HEK293 (cell line): ENCODE results near the gene ANKRD22.

Source experiments
- CTCF ChIA-PET: fragments of 350-600 bp; formaldehyde crosslinking; extraction: SDS; loops from one replicate; lab custom pipeline; 2021; ENCODE audit warnings: antibody characterized with exemption; lab: Yijun Ruan, JAX
- POLR2A ChIA-PET: fragments of 300-600 bp; formaldehyde crosslinking; extraction: SDS; loops from one replicate; lab custom pipeline; 2020; ENCODE audit warnings: antibody characterized with exemption, inconsistent platforms; lab: Yijun Ruan, JAX
- H3K27ac ChIP-seq: fragments of 200-500 bp; sonication (Bioruptor generic); 2 replicates; pipeline ENCODE4 v1.5.1; 2014; ENCODE audit warnings: low read depth, low read length, control low read depth, inconsistent platforms; ENCODE audit errors: extremely low read depth
- H3K36me3 ChIP-seq, 2 experiments: fragments of 200-500 bp in 1 of 2; sonication (Bioruptor generic) in 1 of 2; 1 replicate in 1 of 2; 2 replicates in 1 of 2; pipeline ENCODE4 v1.5.1; 2014 to 2017; ENCODE audit warnings: inconsistent platforms in 2 of 2, low read length in 2 of 2; ENCODE audit not compliant: control insufficient read depth in 2 of 2, insufficient read depth in 1 of 2
- H3K4me1 ChIP-seq: fragments of 200-500 bp; sonication (Bioruptor generic); 2 replicates; pipeline ENCODE4 v1.5.1; 2014; ENCODE audit warnings: mild to moderate bottlenecking, low read length, inconsistent platforms; ENCODE audit not compliant: control insufficient read depth, insufficient read depth
- H3K4me3 ChIP-seq: 2 replicates; pipeline ENCODE4 v1.5.1; 2011; ENCODE audit warnings: low read depth, mild to moderate bottlenecking, control low read depth, low read length, moderate library complexity
- H3K9me3 ChIP-seq: fragments of 200-500 bp; sonication (Bioruptor generic); 2 replicates; pipeline ENCODE4 v1.5.1; 2014; ENCODE audit warnings: low read depth, low read length, inconsistent platforms; ENCODE audit not compliant: control insufficient read depth, insufficient read depth
- IKZF3 ChIP-seq: fragments of 450-650 bp; IDR thresholded peaks from 2 replicates; pipeline ENCODE4 v1.5.0; 2018; ENCODE audit warnings: missing biosample characterization, mild to moderate bottlenecking, missing genetic modification characterization, moderate library complexity
- MEIS1 ChIP-seq: sonication (generic); formaldehyde crosslinking; IDR thresholded peaks from 2 replicates; pipeline ENCODE4 v1.8.1; 2022; ENCODE audit warnings: missing genetic modification reagents, mild to moderate bottlenecking, borderline replicate concordance
- MYNN ChIP-seq: fragments of 450-650 bp; formaldehyde crosslinking; IDR thresholded peaks from 2 replicates; pipeline ENCODE4 v1.5.1; 2016; ENCODE audit warnings: missing biosample characterization, missing genetic modification characterization, borderline replicate concordance
- RBAK ChIP-seq: fragments of 450-650 bp; formaldehyde crosslinking; IDR thresholded peaks from 2 replicates; pipeline ENCODE4 v1.5.1; 2016; ENCODE audit warnings: missing biosample characterization, missing genetic modification characterization
- SCRT1 ChIP-seq: fragments of 450-650 bp; formaldehyde crosslinking; IDR thresholded peaks from 2 replicates; pipeline ENCODE4 v1.5.1; 2016; ENCODE audit warnings: missing biosample characterization, missing genetic modification characterization, borderline replicate concordance
- SCRT2 ChIP-seq: fragments of 450-650 bp; formaldehyde crosslinking; IDR thresholded peaks from 2 replicates; pipeline ENCODE4 v1.5.1; 2016; ENCODE audit warnings: missing biosample characterization, missing genetic modification characterization
- ZNF174 ChIP-seq: fragments of 450-650 bp; formaldehyde crosslinking; IDR thresholded peaks from 2 replicates; pipeline ENCODE4 v1.5.0; 2017; ENCODE audit warnings: missing biosample characterization, mild to moderate bottlenecking, missing genetic modification characterization
- ZNF274 ChIP-seq, 2 experiments: fragments of 200-500 bp in 1 of 2; fragments of 450-650 bp in 1 of 2; sonication (Bioruptor generic) in 1 of 2; formaldehyde crosslinking in 1 of 2; IDR thresholded peaks; 2 replicates each; pipeline versions ENCODE4 v1.5.1 to v1.6.1; 2014 to 2016; ENCODE audit warnings: borderline replicate concordance in 1 of 2, inconsistent platforms in 1 of 2, low read length in 1 of 2, missing biosample characterization in 1 of 2, missing genetic modification characterization in 1 of 2
- ZNF280C ChIP-seq: fragments of 450-650 bp; formaldehyde crosslinking; IDR thresholded peaks from 2 replicates; pipeline ENCODE4 v1.5.1; 2016; ENCODE audit warnings: missing biosample characterization, missing genetic modification characterization
- ZNF302 ChIP-seq: fragments of 450-650 bp; formaldehyde crosslinking; IDR thresholded peaks from 2 replicates; pipeline ENCODE4 v1.5.1; 2016; ENCODE audit warnings: missing biosample characterization, missing genetic modification characterization, low read depth
- ZNF324 ChIP-seq: fragments of 450-650 bp; formaldehyde crosslinking; IDR thresholded peaks from 2 replicates; pipeline ENCODE4 v1.5.1; 2016; ENCODE audit warnings: missing biosample characterization, missing genetic modification characterization
- ZNF639 ChIP-seq: fragments of 450-650 bp; formaldehyde crosslinking; IDR thresholded peaks from 2 replicates; pipeline ENCODE4 v1.5.1; 2016; ENCODE audit warnings: missing biosample characterization, missing genetic modification characterization
- ZNF645 ChIP-seq: fragments of 450-650 bp; formaldehyde crosslinking; IDR thresholded peaks from 2 replicates; pipeline ENCODE4; 2016; ENCODE audit warnings: missing biosample characterization, missing genetic modification characterization
- ZNF677 ChIP-seq: fragments of 450-650 bp; IDR thresholded peaks from 2 replicates; pipeline ENCODE4 v1.5.0; 2018; ENCODE audit warnings: missing biosample characterization, mild to moderate bottlenecking, missing genetic modification characterization, moderate library complexity
- TF ChIP-seq, protein P1 (sequence below): fragments of 450-650 bp; formaldehyde crosslinking; IDR thresholded peaks from 2 replicates; pipeline ENCODE4 v1.5.1; 2016; ENCODE audit warnings: missing biosample characterization, missing genetic modification characterization, borderline replicate concordance

The ANKRD22 gene

GRCh38 chr10:88879534-88880281, 28.1 kb upstream of the ANKRD22 start, which contains the start of gene STAMBPL1 (continued):
- TF ChIP-seq ZNF324 (tag by site-specific recombination) (no peak), MYNN (tag by site-specific recombination) (no peak)

GRCh38 chr10:88877298-88877697, 25.7 kb upstream of the ANKRD22 start:
- ChIA-PET CTCF (interaction anchor here (1.0 to 1.5 kb wide), 2 partner anchors 57 to 341 kb away, joined by 3 to 4 read pairs; no protein-coding TSS in a partner anchor), POLR2A (no interaction called here)
- Histone ChIP-seq H3K36me3 (no peaks in the 10 kb centered on the region), H3K4me3 (no peak overlapping the region), H3K4me1 (peaks cover 8% of the 10 kb centered on the region; the same call in 1 of the 2 replicates), H3K27ac (no peak overlapping the region), H3K9me3 (no peaks in the 10 kb centered on the region)
- TF ChIP-seq ZNF274 (IDR thresholded peaks at IDR 0.05; ENCODE audit: low read length): no peak
- 0 out of 2 replicates have a peak, but pooled peaks have one; percentile 82 for TF ChIP-seq ZNF274 (tag by site-specific recombination; IDR thresholded peaks at IDR 0.05; ENCODE audit: borderline replicate concordance)
- no peak for TF ChIP-seq ZNF174 (tag by site-specific recombination)
- TF ChIP-seq IKZF3 (tag by site-specific recombination): no peak
- peak; percentile 70 for TF ChIP-seq SCRT2
- TF ChIP-seq SCRT1 (tag by site-specific recombination): peak; percentile 89

DNA sequence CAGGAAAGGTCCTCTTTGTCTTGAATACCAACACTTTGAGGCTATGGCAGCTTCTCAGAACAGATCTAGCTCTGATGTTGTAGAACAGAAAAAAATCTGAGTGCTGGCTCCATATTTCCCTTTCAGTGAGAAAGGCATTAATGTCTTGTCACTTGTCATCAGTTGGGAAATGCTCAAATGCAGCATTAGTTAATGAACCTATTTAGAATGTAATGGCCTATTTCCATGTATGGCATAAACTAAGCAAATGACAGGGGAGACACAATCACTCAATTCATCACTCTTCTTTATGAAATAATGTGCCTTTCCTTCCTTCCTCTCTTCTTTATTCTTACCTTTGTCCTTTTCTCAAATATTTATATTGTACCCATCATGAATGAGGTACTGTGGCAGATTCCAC, 23.4 kb upstream of the ANKRD22 start:
- ChIA-PET POLR2A (no interaction called here), CTCF (no interaction called here)
- no peak overlapping the region for H3K27ac ChIP-seq

GRCh38 chr10:88874281-88874680, 22.6 kb upstream of the ANKRD22 start:
- no peaks in the 10 kb centered on the region for H3K4me1 ChIP-seq
- no peak overlapping the region for H3K27ac ChIP-seq
- no peaks in the 10 kb centered on the region for H3K36me3 ChIP-seq
- ChIA-PET POLR2A (no interaction called here), CTCF (interaction anchor here (0.9 to 1.2 kb wide), 3 partner anchors 26 to 61 kb away, joined by 3 to 5 read pairs (median 3); no protein-coding TSS in a partner anchor)
- no peaks in the 10 kb centered on the region for H3K9me3 ChIP-seq
- H3K4me3 ChIP-seq: no peak overlapping the region
- TF ChIP-seq ZNF639 (tag by site-specific recombination) (no peak), ZNF645 (tag by site-specific recombination) (no peak), ZNF280C (tag by site-specific recombination) (no peak), MEIS1 (CRISPR knock-in tag) (no peak), IKZF3 (tag by site-specific recombination) (no peak), RBAK (no peak)
- TF ChIP-seq, protein P1, sequence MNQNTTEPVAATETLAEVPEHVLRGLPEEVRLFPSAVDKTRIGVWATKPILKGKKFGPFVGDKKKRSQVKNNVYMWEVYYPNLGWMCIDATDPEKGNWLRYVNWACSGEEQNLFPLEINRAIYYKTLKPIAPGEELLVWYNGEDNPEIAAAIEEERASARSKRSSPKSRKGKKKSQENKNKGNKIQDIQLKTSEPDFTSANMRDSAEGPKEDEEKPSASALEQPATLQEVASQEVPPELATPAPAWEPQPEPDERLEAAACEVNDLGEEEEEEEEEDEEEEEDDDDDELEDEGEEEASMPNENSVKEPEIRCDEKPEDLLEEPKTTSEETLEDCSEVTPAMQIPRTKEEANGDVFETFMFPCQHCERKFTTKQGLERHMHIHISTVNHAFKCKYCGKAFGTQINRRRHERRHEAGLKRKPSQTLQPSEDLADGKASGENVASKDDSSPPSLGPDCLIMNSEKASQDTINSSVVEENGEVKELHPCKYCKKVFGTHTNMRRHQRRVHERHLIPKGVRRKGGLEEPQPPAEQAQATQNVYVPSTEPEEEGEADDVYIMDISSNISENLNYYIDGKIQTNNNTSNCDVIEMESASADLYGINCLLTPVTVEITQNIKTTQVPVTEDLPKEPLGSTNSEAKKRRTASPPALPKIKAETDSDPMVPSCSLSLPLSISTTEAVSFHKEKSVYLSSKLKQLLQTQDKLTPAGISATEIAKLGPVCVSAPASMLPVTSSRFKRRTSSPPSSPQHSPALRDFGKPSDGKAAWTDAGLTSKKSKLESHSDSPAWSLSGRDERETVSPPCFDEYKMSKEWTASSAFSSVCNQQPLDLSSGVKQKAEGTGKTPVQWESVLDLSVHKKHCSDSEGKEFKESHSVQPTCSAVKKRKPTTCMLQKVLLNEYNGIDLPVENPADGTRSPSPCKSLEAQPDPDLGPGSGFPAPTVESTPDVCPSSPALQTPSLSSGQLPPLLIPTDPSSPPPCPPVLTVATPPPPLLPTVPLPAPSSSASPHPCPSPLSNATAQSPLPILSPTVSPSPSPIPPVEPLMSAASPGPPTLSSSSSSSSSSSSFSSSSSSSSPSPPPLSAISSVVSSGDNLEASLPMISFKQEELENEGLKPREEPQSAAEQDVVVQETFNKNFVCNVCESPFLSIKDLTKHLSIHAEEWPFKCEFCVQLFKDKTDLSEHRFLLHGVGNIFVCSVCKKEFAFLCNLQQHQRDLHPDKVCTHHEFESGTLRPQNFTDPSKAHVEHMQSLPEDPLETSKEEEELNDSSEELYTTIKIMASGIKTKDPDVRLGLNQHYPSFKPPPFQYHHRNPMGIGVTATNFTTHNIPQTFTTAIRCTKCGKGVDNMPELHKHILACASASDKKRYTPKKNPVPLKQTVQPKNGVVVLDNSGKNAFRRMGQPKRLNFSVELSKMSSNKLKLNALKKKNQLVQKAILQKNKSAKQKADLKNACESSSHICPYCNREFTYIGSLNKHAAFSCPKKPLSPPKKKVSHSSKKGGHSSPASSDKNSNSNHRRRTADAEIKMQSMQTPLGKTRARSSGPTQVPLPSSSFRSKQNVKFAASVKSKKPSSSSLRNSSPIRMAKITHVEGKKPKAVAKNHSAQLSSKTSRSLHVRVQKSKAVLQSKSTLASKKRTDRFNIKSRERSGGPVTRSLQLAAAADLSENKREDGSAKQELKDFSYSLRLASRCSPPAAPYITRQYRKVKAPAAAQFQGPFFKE (tag by site-specific recombination): no peak

More for the DNA sequence above, 23.4 kb upstream of the ANKRD22 start:
- TF ChIP-seq ZNF677 (tag by site-specific recombination) (no peak), ZNF302 (tag by site-specific recombination) (no peak)
- Histone ChIP-seq H3K4me1 (no peaks in the 10 kb centered on the region), H3K4me3 (no peak overlapping the region), H3K36me3 (no peaks in the 10 kb centered on the region), H3K9me3 (no peaks in the 10 kb centered on the region)
